Measurements from ENCODE around the gene UBAP1.
"Not testable (repeated sequence)": the region's sequence is repeated elsewhere in the genome, so short reads cannot be mapped to it uniquely, and the experiment has no call there.

The UBAP1 gene

GRCh38 chr9:34291023-34291422 is 112.2 kb downstream of the UBAP1 start:
- FAIRE-seq (no peak), DNase-seq (ENCODE audit: insufficient read length) (no peak)
- TF ChIP-seq POLR2AphosphoS5 (IDR thresholded peaks at IDR 0.05; ENCODE audit: low read depth, low read length) (no peak), POLR2A (IDR thresholded peaks at IDR 0.05; ENCODE audit: low read depth, low read length) (no peak), TAF1 (IDR thresholded peaks at IDR 0.05; ENCODE audit: borderline replicate concordance, low read depth, low read length) (no peak)

GRCh38 chr9:34291423-34291822 is 112.6 kb downstream of the UBAP1 start:
- no peak for TF ChIP-seq POLR2A (IDR thresholded peaks at IDR 0.05; ENCODE audit: low read depth, low read length)
- no peak for TF ChIP-seq POLR2AphosphoS5 (IDR thresholded peaks at IDR 0.05; ENCODE audit: low read depth, low read length)
- no peak for TF ChIP-seq TAF1 (IDR thresholded peaks at IDR 0.05; ENCODE audit: borderline replicate concordance, low read depth, low read length)
- no peak for DNase-seq (ENCODE audit: insufficient read length)
- no peak for FAIRE-seq

- DNase-seq (ENCODE audit: insufficient read length) (no peak), FAIRE-seq (no peak)
- TF ChIP-seq POLR2A (IDR thresholded peaks at IDR 0.05; ENCODE audit: low read depth, low read length) (no peak), TAF1 (IDR thresholded peaks at IDR 0.05; ENCODE audit: borderline replicate concordance, low read depth, low read length) (no peak), POLR2AphosphoS5 (IDR thresholded peaks at IDR 0.05; ENCODE audit: low read depth, low read length) (no peak)
Observed at GRCh38 chr9:34292552-34292951, 113.7 kb downstream of the UBAP1 start.

- not testable (repeated sequence) for DNase-seq (ENCODE audit: insufficient read length); FAIRE-seq
Observed at GRCh38 chr9:34301064-34301463, 122.2 kb downstream of the UBAP1 start.
